AG09319 (cell line): ENCODE data around the gene EBF3.

ENCODE experiments used
- DNase-seq: peaks from one replicate; pipeline ENCODE4 v3.0.0-alpha.2; 2010; ENCODE audit warnings: low read depth; ENCODE audit errors: extremely low read depth
- CTCF ChIP-seq: IDR thresholded peaks from 2 replicates; pipeline ENCODE4 v1.5.1; 2011; ENCODE audit warnings: low read depth, mild to moderate bottlenecking, inconsistent platforms, low read length, moderate library complexity

EBF3 gene

GRCh38 chr10:129837909-129838582 lies 126.0 kb downstream of the EBF3 start:
- DNase-seq: no peak
- TF ChIP-seq CTCF: no peak

DNA sequence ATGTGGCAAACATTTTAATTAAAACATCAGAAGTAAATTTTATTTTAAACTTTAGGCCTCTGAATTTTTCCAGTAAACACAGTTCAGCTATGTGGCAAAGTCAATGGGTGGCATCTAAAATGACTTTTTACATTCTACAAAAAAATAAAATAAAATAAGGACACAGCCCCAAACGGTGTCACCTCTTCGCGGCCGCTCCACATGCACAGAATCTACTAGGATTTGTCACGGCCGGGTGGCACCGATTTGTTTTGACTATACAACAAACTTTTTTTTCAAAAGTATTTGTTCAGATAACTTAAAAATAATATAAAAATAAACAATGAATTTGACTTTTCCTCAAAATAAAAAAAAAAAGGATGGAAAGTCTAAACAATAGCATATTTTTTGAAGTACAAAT lies 127.8 kb downstream of the EBF3 start:
- no peak for TF ChIP-seq CTCF
- no peak for DNase-seq

DNA sequence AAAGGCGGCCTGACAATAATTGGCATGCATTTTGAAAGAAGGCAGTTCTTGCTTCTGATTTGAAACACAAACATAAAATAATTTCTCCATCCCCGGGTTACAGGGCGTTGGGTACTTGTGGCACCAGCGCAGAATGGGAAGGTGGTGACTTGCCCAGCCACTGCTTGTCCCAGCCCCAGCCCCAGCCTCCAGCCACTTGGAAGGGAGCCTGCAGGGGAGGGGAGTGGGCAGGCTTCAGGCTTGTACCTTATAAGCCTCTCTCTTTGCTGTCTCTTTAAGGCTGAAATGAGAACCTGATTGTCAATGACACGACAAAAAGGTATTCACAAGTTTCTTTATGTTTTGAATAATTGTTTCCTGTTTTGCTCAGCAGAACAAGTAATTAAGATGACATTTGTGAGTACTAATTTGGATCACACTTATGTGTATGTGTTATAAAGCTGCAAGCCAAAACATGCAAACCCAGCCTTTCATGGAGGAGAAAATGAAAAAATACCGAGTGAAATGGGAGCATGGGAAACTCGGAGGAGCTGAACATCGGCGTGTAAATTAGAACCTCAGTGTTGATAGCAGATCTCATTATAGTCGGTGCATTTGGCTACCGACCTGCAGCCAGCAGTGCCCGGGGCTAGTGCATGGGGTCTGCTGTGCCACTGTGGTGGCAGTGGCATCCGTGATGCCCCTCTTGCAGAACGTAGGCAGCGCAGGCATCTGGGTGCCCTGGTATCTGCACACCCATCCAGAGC lies 129.9 kb downstream of the EBF3 start:
- TF ChIP-seq CTCF: no peak
- no peak for DNase-seq

GRCh38 chr10:129833468-129833950 lies 130.6 kb downstream of the EBF3 start:
- no peak for TF ChIP-seq CTCF
- no peak for DNase-seq

DNA sequence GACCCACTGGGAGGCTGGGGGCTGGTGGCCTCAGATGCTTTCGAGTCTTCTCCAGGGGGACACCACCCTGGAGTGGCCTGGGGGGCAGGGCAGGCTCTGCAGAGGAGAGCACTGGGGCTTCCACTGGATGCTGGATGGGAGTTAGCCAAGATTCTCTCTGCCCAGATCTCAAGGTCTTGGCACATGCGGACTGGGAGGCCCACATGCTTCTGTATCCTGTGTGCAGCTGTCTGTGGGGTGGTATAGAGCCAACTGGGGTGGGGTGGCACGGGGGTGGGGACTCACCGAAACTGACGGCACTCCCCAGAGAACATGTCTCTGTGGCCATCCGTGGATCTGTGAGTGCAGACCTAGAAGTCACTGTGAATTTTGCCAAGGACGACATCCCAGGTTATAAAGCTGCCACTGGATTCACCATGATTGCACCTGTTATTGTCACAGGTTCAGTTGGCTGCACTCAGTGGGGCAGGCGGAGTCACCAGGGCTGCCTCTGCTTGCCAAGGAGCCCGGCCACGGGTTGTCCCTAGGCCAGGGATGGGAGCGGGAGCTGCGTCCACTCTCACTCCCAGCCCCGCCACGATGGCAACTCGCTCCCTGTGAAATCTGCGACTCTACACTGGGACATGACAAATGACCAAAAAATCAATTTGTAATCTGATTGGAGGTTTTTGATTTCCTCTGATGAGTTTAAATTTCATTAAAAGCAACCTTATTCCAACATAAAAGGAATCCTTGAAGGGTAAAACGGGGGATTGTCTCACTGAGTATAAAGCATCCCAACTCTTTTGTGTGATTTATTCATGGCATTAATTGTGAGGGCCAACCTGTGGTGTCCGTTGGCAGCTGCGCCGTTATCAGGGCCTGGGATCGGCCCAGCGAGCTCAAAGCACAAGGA lies 131.3 kb downstream of the EBF3 start:
- no peak for DNase-seq
- TF ChIP-seq CTCF: no peak

GRCh38 chr10:129831150-129831549 lies 132.9 kb downstream of the EBF3 start:
- no peak for DNase-seq
- TF ChIP-seq CTCF: no peak
